ENCODE results near the gene GLIPR1L2.

GLIPR1L2 gene

DNA sequence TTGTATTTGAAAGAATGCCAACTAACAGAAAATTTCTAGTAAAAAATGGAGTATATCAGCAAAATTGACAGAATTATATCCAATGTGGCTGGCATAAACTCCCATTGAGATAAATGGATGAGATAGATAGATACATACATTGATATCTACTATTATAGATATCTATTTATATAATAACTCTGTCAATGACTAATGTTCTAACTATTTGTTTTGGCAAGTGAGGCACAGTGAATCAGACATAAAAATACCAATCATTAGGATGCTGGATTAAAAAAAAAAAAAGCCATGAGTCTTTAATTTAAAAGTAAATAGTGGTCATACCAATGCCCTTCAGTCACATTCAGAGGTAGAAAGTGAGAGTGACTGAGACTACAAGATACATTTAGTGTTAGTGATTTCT, 56.0 kb downstream of the GLIPR1L2 start (continued):
- TF ChIP-seq, protein P1, sequence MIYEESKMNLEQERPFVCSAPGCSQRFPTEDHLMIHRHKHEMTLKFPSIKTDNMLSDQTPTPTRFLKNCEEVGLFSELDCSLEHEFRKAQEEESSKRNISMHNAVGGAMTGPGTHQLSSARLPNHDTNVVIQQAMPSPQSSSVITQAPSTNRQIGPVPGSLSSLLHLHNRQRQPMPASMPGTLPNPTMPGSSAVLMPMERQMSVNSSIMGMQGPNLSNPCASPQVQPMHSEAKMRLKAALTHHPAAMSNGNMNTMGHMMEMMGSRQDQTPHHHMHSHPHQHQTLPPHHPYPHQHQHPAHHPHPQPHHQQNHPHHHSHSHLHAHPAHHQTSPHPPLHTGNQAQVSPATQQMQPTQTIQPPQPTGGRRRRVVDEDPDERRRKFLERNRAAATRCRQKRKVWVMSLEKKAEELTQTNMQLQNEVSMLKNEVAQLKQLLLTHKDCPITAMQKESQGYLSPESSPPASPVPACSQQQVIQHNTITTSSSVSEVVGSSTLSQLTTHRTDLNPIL (CRISPR knock-in tag; IDR thresholded peaks at IDR 0.05; ENCODE audit: low read depth) = 0 out of 2 replicates have a peak, but pooled peaks have one; percentile 47
- TF ChIP-seq GLIS3 (CRISPR knock-in tag; IDR thresholded peaks at IDR 0.05) = no peak
- no peak for TF ChIP-seq ZC3H10 (CRISPR knock-in tag; IDR thresholded peaks at IDR 0.05)

- ATAC-seq = peak; percentile 33
These were observed 57.0 kb downstream of the GLIPR1L2 start for GRCh38 chr12:75447691-75448393.

DNA sequence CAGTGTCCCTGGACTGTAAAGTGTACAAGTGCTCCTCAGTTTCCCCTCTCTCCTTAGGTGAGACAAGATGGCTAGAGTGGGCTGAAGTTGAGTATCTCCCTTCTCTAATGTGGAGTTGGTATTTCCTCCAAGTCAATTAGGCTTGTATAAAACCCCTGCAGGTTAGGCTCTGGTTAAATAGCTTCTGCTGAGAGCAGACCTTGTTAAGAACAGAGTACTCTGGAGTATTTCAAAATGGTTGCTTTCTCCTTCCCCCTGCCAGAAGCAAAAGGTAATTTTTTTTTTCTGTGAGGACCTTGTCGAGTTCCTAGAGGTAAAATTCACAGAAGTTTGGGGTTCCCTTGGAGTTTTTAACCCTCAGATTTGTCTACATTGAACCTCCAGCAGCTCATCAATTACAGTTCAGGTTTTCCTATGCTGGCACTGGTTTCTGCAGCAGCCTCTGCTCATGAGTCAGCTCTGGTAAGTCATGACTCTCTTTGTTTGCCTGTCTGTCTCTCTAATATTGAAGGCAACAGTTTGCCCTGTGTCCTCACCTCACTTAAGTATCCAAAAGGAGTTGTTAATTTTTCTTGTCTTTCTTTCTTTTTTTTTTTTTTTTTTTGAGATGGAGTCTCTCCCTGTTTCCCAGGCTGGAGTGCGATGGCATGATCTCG, 61.9 kb downstream of the GLIPR1L2 start:
- peak; percentile 91 for ATAC-seq
- TF ChIP-seq BACH2 (CRISPR knock-in tag; IDR thresholded peaks at IDR 0.05; ENCODE audit: borderline replicate concordance) (no peak), ZNF70 (CRISPR knock-in tag; IDR thresholded peaks at IDR 0.05) (no peak), ARNTL (CRISPR knock-in tag; IDR thresholded peaks at IDR 0.05; ENCODE audit: borderline replicate concordance, low read depth) (no peak), ZNF565 (CRISPR knock-in tag; conservative IDR thresholded peaks at IDR 0.05; ENCODE audit: low read depth) (no peak), GLIS3 (CRISPR knock-in tag; IDR thresholded peaks at IDR 0.05) (no peak), ESRRG (CRISPR knock-in tag; IDR thresholded peaks at IDR 0.05) (no peak), TCF4 (CRISPR knock-in tag; IDR thresholded peaks at IDR 0.05; ENCODE audit: borderline replicate concordance) (no peak), ZFP30 (CRISPR knock-in tag; IDR thresholded peaks at IDR 0.05) (no peak), OSR1 (CRISPR knock-in tag; IDR thresholded peaks at IDR 0.05) (no peak), SNAI2 (CRISPR knock-in tag; IDR thresholded peaks at IDR 0.05) (no peak), ZNF8 (CRISPR knock-in tag; IDR thresholded peaks at IDR 0.05) (no peak)
- TF ChIP-seq, protein P2, sequence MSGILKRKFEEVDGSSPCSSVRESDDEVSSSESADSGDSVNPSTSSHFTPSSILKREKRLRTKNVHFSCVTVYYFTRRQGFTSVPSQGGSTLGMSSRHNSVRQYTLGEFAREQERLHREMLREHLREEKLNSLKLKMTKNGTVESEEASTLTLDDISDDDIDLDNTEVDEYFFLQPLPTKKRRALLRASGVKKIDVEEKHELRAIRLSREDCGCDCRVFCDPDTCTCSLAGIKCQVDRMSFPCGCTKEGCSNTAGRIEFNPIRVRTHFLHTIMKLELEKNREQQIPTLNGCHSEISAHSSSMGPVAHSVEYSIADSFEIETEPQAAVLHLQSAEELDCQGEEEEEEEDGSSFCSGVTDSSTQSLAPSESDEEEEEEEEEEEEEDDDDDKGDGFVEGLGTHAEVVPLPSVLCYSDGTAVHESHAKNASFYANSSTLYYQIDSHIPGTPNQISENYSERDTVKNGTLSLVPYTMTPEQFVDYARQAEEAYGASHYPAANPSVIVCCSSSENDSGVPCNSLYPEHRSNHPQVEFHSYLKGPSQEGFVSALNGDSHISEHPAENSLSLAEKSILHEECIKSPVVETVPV (CRISPR knock-in tag; IDR thresholded peaks at IDR 0.05) = no peak
- TF ChIP-seq, protein P3, sequence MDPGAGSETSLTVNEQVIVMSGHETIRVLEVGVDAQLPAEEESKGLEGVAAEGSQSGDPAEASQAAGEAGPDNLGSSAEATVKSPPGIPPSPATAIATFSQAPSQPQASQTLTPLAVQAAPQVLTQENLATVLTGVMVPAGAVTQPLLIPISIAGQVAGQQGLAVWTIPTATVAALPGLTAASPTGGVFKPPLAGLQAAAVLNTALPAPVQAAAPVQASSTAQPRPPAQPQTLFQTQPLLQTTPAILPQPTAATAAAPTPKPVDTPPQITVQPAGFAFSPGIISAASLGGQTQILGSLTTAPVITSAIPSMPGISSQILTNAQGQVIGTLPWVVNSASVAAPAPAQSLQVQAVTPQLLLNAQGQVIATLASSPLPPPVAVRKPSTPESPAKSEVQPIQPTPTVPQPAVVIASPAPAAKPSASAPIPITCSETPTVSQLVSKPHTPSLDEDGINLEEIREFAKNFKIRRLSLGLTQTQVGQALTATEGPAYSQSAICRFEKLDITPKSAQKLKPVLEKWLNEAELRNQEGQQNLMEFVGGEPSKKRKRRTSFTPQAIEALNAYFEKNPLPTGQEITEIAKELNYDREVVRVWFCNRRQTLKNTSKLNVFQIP (CRISPR knock-in tag; IDR thresholded peaks at IDR 0.05; ENCODE audit: borderline replicate concordance, low read depth) = no peak

More at GRCh38 chr12:75447691-75448393, 57.0 kb downstream of the GLIPR1L2 start:
- no peak for TF ChIP-seq CSDC2 (CRISPR knock-in tag; IDR thresholded peaks at IDR 0.05)
- TF ChIP-seq ZNF70 (CRISPR knock-in tag; IDR thresholded peaks at IDR 0.05) = no peak
- TF ChIP-seq, protein P4, sequence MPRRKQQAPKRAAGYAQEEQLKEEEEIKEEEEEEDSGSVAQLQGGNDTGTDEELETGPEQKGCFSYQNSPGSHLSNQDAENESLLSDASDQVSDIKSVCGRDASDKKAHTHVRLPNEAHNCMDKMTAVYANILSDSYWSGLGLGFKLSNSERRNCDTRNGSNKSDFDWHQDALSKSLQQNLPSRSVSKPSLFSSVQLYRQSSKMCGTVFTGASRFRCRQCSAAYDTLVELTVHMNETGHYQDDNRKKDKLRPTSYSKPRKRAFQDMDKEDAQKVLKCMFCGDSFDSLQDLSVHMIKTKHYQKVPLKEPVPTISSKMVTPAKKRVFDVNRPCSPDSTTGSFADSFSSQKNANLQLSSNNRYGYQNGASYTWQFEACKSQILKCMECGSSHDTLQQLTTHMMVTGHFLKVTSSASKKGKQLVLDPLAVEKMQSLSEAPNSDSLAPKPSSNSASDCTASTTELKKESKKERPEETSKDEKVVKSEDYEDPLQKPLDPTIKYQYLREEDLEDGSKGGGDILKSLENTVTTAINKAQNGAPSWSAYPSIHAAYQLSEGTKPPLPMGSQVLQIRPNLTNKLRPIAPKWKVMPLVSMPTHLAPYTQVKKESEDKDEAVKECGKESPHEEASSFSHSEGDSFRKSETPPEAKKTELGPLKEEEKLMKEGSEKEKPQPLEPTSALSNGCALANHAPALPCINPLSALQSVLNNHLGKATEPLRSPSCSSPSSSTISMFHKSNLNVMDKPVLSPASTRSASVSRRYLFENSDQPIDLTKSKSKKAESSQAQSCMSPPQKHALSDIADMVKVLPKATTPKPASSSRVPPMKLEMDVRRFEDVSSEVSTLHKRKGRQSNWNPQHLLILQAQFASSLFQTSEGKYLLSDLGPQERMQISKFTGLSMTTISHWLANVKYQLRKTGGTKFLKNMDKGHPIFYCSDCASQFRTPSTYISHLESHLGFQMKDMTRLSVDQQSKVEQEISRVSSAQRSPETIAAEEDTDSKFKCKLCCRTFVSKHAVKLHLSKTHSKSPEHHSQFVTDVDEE (CRISPR knock-in tag; IDR thresholded peaks at IDR 0.05) = no peak
- no peak for TF ChIP-seq ZNF8 (CRISPR knock-in tag; IDR thresholded peaks at IDR 0.05)
- no peak for TF ChIP-seq TCF4 (CRISPR knock-in tag; IDR thresholded peaks at IDR 0.05; ENCODE audit: borderline replicate concordance)
- TF ChIP-seq, protein P3 (CRISPR knock-in tag; IDR thresholded peaks at IDR 0.05; ENCODE audit: borderline replicate concordance, low read depth) = no peak
- TF ChIP-seq, protein P2 (CRISPR knock-in tag; IDR thresholded peaks at IDR 0.05) = no peak
- TF ChIP-seq ZFP30 (CRISPR knock-in tag; IDR thresholded peaks at IDR 0.05) = no peak
- no peak for TF ChIP-seq ISL1 (CRISPR knock-in tag; IDR thresholded peaks at IDR 0.05)
- no peak for TF ChIP-seq BACH2 (CRISPR knock-in tag; IDR thresholded peaks at IDR 0.05; ENCODE audit: borderline replicate concordance)
- no peak for TF ChIP-seq PPARA (CRISPR knock-in tag; IDR thresholded peaks at IDR 0.05; ENCODE audit: borderline replicate concordance)
- no peak for TF ChIP-seq TOX (CRISPR knock-in tag; IDR thresholded peaks at IDR 0.05; ENCODE audit: borderline replicate concordance)
- TF ChIP-seq OSR1 (CRISPR knock-in tag; IDR thresholded peaks at IDR 0.05) = no peak
- TF ChIP-seq, protein P5, sequence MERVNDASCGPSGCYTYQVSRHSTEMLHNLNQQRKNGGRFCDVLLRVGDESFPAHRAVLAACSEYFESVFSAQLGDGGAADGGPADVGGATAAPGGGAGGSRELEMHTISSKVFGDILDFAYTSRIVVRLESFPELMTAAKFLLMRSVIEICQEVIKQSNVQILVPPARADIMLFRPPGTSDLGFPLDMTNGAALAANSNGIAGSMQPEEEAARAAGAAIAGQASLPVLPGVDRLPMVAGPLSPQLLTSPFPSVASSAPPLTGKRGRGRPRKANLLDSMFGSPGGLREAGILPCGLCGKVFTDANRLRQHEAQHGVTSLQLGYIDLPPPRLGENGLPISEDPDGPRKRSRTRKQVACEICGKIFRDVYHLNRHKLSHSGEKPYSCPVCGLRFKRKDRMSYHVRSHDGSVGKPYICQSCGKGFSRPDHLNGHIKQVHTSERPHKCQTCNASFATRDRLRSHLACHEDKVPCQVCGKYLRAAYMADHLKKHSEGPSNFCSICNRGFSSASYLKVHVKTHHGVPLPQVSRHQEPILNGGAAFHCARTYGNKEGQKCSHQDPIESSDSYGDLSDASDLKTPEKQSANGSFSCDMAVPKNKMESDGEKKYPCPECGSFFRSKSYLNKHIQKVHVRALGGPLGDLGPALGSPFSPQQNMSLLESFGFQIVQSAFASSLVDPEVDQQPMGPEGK (CRISPR knock-in tag; IDR thresholded peaks at IDR 0.05; ENCODE audit: borderline replicate concordance) = no peak
- no peak for TF ChIP-seq GLIS3 (CRISPR knock-in tag; IDR thresholded peaks at IDR 0.05)

Data from SK-N-SH treated with all-trans-retinoic acid at 6 μM for 48 hours (cell line).